Ishikawa (cell line): ENCODE data around the gene TMEM117.

Source experiments
- CEBPB ChIP-seq: IDR thresholded peaks from 2 replicates; pipeline ENCODE4 v1.6.1; 2012
- CREB1 ChIP-seq: IDR thresholded peaks from 2 replicates; pipeline ENCODE4 v1.6.1; 2012; ENCODE audit warnings: low read depth
- EGR1 ChIP-seq: IDR thresholded peaks from 2 replicates; pipeline ENCODE4 v1.6.1; 2012
- EP300 ChIP-seq: IDR thresholded peaks from 2 replicates; pipeline ENCODE4 v1.6.1; 2012; ENCODE audit warnings: borderline replicate concordance
- FOXM1 ChIP-seq: IDR thresholded peaks from 2 replicates; pipeline ENCODE4 v1.6.1; 2012; ENCODE audit warnings: low read depth, borderline replicate concordance
- MAX ChIP-seq: IDR thresholded peaks from 2 replicates; pipeline ENCODE4 v1.6.1; 2012
- NFIC ChIP-seq: IDR thresholded peaks from 2 replicates; pipeline ENCODE4 v1.6.1; 2012
- RAD21 ChIP-seq: IDR thresholded peaks from 2 replicates; pipeline ENCODE4 v1.6.1; 2012; ENCODE audit warnings: low read depth
- REST ChIP-seq: IDR thresholded peaks from 2 replicates; pipeline ENCODE4 v1.6.1; 2012; ENCODE audit warnings: low read depth, mild to moderate bottlenecking
- TAF1 ChIP-seq: IDR thresholded peaks from 2 replicates; pipeline ENCODE4 v1.6.1; 2012; ENCODE audit warnings: low read depth, mild to moderate bottlenecking
- TCF12 ChIP-seq: IDR thresholded peaks from 2 replicates; pipeline ENCODE4 v1.6.1; 2012; ENCODE audit warnings: low read depth
- TEAD4 ChIP-seq: IDR thresholded peaks from 2 replicates; pipeline ENCODE4 v1.6.1; 2012
- USF1 ChIP-seq: IDR thresholded peaks from 2 replicates; pipeline ENCODE4 v1.6.1; 2012
- YY1 ChIP-seq: IDR thresholded peaks from 2 replicates; pipeline ENCODE4 v1.6.1; 2012; ENCODE audit warnings: low read depth
- ZBTB7A ChIP-seq: IDR thresholded peaks from 2 replicates; pipeline ENCODE4 v1.6.1; 2012; ENCODE audit warnings: low read depth

Gene TMEM117

GRCh38 chr12:44059476-44059875 is 223.6 kb downstream of the TMEM117 start:
- TF ChIP-seq TAF1 (no peak), MAX (no peak), NFIC (no peak), EP300 (no peak), EGR1 (no peak), USF1 (no peak), REST (no peak), RAD21 (no peak), TEAD4 (no peak), TCF12 (no peak), FOXM1 (no peak), YY1 (no peak)

GRCh38 chr12:44063671-44064070 is 227.8 kb downstream of the TMEM117 start:
- TF ChIP-seq TAF1 = no peak
- no peak for TF ChIP-seq USF1
- TF ChIP-seq YY1 = no peak

- TF ChIP-seq FOXM1 (no peak), REST (no peak), MAX (no peak), ZBTB7A (no peak), TEAD4 (no peak), USF1 (no peak), EP300 (no peak), CEBPB (no peak), YY1 (no peak), TAF1 (no peak), TCF12 (no peak), NFIC (no peak), CREB1 (no peak), EGR1 (no peak), RAD21 (no peak)
Measured at GRCh38 chr12:44076871-44077270, 241.0 kb downstream of the TMEM117 start.

GRCh38 chr12:44077294-44077693 is 241.4 kb downstream of the TMEM117 start:
- TF ChIP-seq ZBTB7A (no peak), CREB1 (no peak), EP300 (no peak), TAF1 (no peak), REST (no peak), CEBPB (no peak), TCF12 (no peak)

GRCh38 chr12:44078273-44078672 is 242.4 kb downstream of the TMEM117 start:
- TF ChIP-seq ZBTB7A = no peak
- no peak for TF ChIP-seq USF1
- no peak for TF ChIP-seq YY1
- TF ChIP-seq EGR1 = no peak
- TF ChIP-seq RAD21 = no peak
- no peak for TF ChIP-seq CEBPB
- TF ChIP-seq MAX = no peak
- TF ChIP-seq REST = no peak
